ENCODE results near the gene FBXL13.

DNA sequence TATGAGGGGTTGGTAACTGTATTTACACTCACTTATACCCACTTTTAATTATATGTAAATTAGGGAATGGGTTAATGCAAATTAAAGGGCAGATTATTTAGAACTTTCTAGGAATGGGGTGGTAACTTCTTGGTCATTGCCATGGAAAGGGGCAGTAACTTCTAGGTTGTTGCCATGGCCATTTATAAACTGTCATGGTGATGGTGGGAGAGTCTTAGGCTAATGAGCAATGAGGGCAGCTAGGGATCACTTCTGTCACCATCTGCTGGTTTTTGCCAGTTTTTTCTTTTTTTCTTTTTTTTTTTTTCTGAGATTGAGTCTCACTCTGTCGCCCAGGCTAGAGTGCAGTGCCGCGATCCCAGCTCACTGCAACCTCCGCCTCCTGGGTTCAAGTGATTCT lies 41.2 kb upstream of the FBXL13 start:
- no peak for TF ChIP-seq POLR2AphosphoS5 (IDR thresholded peaks at IDR 0.05; ENCODE audit: low read depth)
- TF ChIP-seq, protein P1, sequence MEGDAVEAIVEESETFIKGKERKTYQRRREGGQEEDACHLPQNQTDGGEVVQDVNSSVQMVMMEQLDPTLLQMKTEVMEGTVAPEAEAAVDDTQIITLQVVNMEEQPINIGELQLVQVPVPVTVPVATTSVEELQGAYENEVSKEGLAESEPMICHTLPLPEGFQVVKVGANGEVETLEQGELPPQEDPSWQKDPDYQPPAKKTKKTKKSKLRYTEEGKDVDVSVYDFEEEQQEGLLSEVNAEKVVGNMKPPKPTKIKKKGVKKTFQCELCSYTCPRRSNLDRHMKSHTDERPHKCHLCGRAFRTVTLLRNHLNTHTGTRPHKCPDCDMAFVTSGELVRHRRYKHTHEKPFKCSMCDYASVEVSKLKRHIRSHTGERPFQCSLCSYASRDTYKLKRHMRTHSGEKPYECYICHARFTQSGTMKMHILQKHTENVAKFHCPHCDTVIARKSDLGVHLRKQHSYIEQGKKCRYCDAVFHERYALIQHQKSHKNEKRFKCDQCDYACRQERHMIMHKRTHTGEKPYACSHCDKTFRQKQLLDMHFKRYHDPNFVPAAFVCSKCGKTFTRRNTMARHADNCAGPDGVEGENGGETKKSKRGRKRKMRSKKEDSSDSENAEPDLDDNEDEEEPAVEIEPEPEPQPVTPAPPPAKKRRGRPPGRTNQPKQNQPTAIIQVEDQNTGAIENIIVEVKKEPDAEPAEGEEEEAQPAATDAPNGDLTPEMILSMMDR (IDR thresholded peaks at IDR 0.05; ENCODE audit: insufficient read depth, low read length) = no peak
- TF ChIP-seq, protein P2, sequence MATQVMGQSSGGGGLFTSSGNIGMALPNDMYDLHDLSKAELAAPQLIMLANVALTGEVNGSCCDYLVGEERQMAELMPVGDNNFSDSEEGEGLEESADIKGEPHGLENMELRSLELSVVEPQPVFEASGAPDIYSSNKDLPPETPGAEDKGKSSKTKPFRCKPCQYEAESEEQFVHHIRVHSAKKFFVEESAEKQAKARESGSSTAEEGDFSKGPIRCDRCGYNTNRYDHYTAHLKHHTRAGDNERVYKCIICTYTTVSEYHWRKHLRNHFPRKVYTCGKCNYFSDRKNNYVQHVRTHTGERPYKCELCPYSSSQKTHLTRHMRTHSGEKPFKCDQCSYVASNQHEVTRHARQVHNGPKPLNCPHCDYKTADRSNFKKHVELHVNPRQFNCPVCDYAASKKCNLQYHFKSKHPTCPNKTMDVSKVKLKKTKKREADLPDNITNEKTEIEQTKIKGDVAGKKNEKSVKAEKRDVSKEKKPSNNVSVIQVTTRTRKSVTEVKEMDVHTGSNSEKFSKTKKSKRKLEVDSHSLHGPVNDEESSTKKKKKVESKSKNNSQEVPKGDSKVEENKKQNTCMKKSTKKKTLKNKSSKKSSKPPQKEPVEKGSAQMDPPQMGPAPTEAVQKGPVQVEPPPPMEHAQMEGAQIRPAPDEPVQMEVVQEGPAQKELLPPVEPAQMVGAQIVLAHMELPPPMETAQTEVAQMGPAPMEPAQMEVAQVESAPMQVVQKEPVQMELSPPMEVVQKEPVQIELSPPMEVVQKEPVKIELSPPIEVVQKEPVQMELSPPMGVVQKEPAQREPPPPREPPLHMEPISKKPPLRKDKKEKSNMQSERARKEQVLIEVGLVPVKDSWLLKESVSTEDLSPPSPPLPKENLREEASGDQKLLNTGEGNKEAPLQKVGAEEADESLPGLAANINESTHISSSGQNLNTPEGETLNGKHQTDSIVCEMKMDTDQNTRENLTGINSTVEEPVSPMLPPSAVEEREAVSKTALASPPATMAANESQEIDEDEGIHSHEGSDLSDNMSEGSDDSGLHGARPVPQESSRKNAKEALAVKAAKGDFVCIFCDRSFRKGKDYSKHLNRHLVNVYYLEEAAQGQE (IDR thresholded peaks at IDR 0.05; ENCODE audit: insufficient replicate concordance, low read depth) = no peak
- no peak for TF ChIP-seq SPI1 (IDR thresholded peaks at IDR 0.05; ENCODE audit: borderline replicate concordance, low read depth)
- TF ChIP-seq GABPA (IDR thresholded peaks at IDR 0.05; ENCODE audit: low read depth) = no peak
